Measurements from ENCODE around the gene MRRF. TPM values are rescaled to one million over a fixed set of nuclear protein-coding genes. Genes with fewer than 3 reads are reported as not detected.

Gene MRRF
- total RNA-seq, 1 experiment from 2014 or later = 42.3 TPM

DNA sequence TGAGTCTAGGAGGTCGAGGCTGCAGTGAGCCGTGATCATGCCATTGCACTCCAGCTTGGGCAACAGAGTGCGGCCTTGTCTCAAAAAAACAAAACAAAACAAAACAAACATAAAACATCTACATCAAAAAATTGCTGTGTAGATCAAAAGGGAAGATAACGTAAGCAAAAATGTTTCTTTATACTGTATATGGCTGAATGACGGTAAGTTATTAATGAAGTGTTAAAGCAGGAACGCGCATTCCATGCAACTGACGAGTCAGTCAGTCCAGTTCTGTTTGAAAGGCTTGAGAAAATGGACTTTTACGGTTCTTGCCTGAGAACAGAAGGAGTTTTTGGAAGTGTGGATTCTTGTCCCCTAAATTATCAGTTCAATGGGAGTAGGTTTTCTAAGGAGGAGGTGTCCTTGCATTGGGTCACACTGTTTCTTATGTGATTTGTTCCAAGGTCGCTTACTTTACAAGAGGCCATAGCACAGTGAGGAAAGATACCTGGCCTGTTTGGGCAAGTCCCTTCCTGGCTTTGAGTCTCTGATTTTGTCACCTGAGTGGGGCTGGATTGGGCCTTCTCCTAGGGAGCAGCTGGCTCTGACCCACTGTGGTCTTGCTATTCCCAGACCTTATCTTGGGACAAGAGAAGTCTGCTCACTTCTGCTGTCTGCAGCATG lies 99.6 kb downstream of the MRRF start (continued):
- TF ChIP-seq, protein P1, sequence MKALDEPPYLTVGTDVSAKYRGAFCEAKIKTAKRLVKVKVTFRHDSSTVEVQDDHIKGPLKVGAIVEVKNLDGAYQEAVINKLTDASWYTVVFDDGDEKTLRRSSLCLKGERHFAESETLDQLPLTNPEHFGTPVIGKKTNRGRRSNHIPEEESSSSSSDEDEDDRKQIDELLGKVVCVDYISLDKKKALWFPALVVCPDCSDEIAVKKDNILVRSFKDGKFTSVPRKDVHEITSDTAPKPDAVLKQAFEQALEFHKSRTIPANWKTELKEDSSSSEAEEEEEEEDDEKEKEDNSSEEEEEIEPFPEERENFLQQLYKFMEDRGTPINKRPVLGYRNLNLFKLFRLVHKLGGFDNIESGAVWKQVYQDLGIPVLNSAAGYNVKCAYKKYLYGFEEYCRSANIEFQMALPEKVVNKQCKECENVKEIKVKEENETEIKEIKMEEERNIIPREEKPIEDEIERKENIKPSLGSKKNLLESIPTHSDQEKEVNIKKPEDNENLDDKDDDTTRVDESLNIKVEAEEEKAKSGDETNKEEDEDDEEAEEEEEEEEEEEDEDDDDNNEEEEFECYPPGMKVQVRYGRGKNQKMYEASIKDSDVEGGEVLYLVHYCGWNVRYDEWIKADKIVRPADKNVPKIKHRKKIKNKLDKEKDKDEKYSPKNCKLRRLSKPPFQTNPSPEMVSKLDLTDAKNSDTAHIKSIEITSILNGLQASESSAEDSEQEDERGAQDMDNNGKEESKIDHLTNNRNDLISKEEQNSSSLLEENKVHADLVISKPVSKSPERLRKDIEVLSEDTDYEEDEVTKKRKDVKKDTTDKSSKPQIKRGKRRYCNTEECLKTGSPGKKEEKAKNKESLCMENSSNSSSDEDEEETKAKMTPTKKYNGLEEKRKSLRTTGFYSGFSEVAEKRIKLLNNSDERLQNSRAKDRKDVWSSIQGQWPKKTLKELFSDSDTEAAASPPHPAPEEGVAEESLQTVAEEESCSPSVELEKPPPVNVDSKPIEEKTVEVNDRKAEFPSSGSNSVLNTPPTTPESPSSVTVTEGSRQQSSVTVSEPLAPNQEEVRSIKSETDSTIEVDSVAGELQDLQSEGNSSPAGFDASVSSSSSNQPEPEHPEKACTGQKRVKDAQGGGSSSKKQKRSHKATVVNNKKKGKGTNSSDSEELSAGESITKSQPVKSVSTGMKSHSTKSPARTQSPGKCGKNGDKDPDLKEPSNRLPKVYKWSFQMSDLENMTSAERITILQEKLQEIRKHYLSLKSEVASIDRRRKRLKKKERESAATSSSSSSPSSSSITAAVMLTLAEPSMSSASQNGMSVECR (CRISPR knock-in tag; IDR thresholded peaks at IDR 0.05; ENCODE audit: borderline replicate concordance) = no peak

DNA sequence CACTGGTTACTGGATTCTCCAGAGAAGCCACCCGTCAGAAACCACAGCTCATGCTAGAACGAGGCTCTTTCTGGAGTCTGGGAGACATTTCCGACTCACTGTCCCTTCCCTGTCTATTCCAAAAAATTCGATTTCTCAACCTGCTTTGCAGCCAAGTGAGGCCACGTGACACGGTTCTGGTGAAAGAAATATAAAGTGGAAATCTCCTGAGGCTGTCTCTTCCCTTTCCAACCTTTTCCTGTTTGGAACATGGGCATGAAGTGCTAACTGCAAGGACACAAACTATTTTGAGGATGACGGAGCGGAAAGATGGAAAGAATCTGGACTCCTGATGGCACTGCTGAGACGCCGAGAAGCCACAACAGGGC lies 100.1 kb downstream of the MRRF start:
- ATAC-seq (no peak), DNase-seq (ENCODE audit: low spot score) (no peak)
- H3K4me1 Mint-ChIP-seq = no peaks in the 10 kb centered on the region
- TF ChIP-seq SP1 (CRISPR knock-in tag; conservative IDR thresholded peaks at IDR 0.05) = no peak
- TF ChIP-seq, protein P2, sequence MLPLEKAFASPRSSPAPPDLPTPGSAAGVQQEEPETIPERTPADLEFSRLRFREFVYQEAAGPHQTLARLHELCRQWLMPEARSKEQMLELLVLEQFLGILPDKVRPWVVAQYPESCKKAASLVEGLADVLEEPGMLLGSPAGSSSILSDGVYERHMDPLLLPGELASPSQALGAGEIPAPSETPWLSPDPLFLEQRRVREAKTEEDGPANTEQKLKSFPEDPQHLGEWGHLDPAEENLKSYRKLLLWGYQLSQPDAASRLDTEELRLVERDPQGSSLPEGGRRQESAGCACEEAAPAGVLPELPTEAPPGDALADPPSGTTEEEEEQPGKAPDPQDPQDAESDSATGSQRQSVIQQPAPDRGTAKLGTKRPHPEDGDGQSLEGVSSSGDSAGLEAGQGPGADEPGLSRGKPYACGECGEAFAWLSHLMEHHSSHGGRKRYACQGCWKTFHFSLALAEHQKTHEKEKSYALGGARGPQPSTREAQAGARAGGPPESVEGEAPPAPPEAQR (CRISPR knock-in tag; IDR thresholded peaks at IDR 0.05) = no peak
- no peak for TF ChIP-seq EMX1 (CRISPR knock-in tag; IDR thresholded peaks at IDR 0.05)
- TF ChIP-seq TCF7 (CRISPR knock-in tag; IDR thresholded peaks at IDR 0.05; ENCODE audit: low read depth) = no peak
- no peak for TF ChIP-seq RELA (CRISPR knock-in tag; IDR thresholded peaks at IDR 0.05; ENCODE audit: borderline replicate concordance)
- no peak for TF ChIP-seq JUN (CRISPR knock-in tag; IDR thresholded peaks at IDR 0.05)
- no peak for TF ChIP-seq IRF2 (CRISPR knock-in tag; IDR thresholded peaks at IDR 0.05; ENCODE audit: borderline replicate concordance, low read depth)
- TF ChIP-seq ZBTB21 (CRISPR knock-in tag; IDR thresholded peaks at IDR 0.05; ENCODE audit: borderline replicate concordance) = no peak
- no peak for TF ChIP-seq ELF4 (CRISPR knock-in tag; IDR thresholded peaks at IDR 0.05; ENCODE audit: low read depth)
- no peak for TF ChIP-seq NR3C1 (CRISPR knock-in tag; conservative IDR thresholded peaks at IDR 0.05; ENCODE audit: low read depth)
- TF ChIP-seq ZNF396 (CRISPR knock-in tag; IDR thresholded peaks at IDR 0.05; ENCODE audit: borderline replicate concordance) = no peak
- TF ChIP-seq, protein P3, sequence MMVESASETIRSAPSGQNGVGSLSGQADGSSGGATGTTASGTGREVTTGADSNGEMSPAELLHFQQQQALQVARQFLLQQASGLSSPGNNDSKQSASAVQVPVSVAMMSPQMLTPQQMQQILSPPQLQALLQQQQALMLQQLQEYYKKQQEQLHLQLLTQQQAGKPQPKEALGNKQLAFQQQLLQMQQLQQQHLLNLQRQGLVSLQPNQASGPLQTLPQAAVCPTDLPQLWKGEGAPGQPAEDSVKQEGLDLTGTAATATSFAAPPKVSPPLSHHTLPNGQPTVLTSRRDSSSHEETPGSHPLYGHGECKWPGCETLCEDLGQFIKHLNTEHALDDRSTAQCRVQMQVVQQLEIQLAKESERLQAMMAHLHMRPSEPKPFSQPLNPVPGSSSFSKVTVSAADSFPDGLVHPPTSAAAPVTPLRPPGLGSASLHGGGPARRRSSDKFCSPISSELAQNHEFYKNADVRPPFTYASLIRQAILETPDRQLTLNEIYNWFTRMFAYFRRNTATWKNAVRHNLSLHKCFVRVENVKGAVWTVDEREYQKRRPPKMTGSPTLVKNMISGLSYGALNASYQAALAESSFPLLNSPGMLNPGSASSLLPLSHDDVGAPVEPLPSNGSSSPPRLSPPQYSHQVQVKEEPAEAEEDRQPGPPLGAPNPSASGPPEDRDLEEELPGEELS (CRISPR knock-in tag; IDR thresholded peaks at IDR 0.05) = no peak
- TF ChIP-seq, protein P1 (CRISPR knock-in tag; IDR thresholded peaks at IDR 0.05; ENCODE audit: borderline replicate concordance) = no peak
- no peak for TF ChIP-seq ZNF121 (CRISPR knock-in tag; IDR thresholded peaks at IDR 0.05)
- TF ChIP-seq SOX15 (CRISPR knock-in tag; IDR thresholded peaks at IDR 0.05) = no peak
- TF ChIP-seq, protein P4, sequence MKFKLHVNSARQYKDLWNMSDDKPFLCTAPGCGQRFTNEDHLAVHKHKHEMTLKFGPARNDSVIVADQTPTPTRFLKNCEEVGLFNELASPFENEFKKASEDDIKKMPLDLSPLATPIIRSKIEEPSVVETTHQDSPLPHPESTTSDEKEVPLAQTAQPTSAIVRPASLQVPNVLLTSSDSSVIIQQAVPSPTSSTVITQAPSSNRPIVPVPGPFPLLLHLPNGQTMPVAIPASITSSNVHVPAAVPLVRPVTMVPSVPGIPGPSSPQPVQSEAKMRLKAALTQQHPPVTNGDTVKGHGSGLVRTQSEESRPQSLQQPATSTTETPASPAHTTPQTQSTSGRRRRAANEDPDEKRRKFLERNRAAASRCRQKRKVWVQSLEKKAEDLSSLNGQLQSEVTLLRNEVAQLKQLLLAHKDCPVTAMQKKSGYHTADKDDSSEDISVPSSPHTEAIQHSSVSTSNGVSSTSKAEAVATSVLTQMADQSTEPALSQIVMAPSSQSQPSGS (CRISPR knock-in tag; IDR thresholded peaks at IDR 0.05; ENCODE audit: borderline replicate concordance, low read depth) = no peak
- no peak for TF ChIP-seq ATF1 (CRISPR knock-in tag; IDR thresholded peaks at IDR 0.05)
- TF ChIP-seq NFE2L1 (CRISPR knock-in tag; IDR thresholded peaks at IDR 0.05) = no peak
- no peak for TF ChIP-seq CBFB (CRISPR knock-in tag; IDR thresholded peaks at IDR 0.05; ENCODE audit: low read depth)
- no peak for TF ChIP-seq SMAD4 (CRISPR knock-in tag; IDR thresholded peaks at IDR 0.05)
- H3K27ac Mint-ChIP-seq = no peak overlapping the region; the same call in 1 of the 2 replicates
- no peaks in the 10 kb centered on the region for H3K9me3 Mint-ChIP-seq
- H3K4me3 Mint-ChIP-seq = no peak overlapping the region
- ChIA-PET CTCF (interaction anchor here (1.4 to 2.0 kb wide), 3 partner anchors 8 to 265 kb away, joined by 3 to 6 read pairs (median 5); no protein-coding TSS in a partner anchor), POLR2A (no interaction called here)
- no peaks in the 10 kb centered on the region for H3K36me3 Mint-ChIP-seq
- peaks cover 22% of the 10 kb centered on the region for H3K27me3 Mint-ChIP-seq (ENCODE audit: low read depth)
